GM12878 (cell line): ENCODE data around the gene ADGRV1. TPM values are rescaled to one million over a fixed set of nuclear protein-coding genes. Genes with fewer than 3 reads are reported as not detected.

Source experiments
- ATAC-seq: fragments of 200-7000 bp; cut with Tn5 transposase; 3 replicates; pipeline ENCODE4 v1.9.1; 2020; ENCODE audit warnings: mild to moderate bottlenecking, moderate library complexity
- BruUV-seq: library from RNA; stranded (reverse); fragments of 400-500 nt; replicated peaks from 2 replicates; lab custom pipeline; 2021; lab: Mats Ljungman, UMichigan
- CTCF ChIA-PET: fragments of 300-600 bp; sonication (Branson Sonifier 250); formaldehyde crosslinking; extraction: SDS; loops from one replicate; lab custom pipeline; 2021; ENCODE audit warnings: inconsistent platforms; lab: Yijun Ruan, JAX
- POLR2A ChIA-PET: fragments of 350-600 bp; formaldehyde crosslinking; extraction: SDS; loops from one replicate; lab custom pipeline; 2021; ENCODE audit warnings: inconsistent platforms; lab: Charles Lee
- RAD21 ChIA-PET: fragments of 300-600 bp; sonication (Branson Sonifier 250); formaldehyde crosslinking; loops from one replicate; lab custom pipeline; 2023; ENCODE audit warnings: antibody characterized with exemption; ENCODE audit not compliant: unreplicated experiment; lab: Charles Lee
- SMC1A ChIA-PET: fragments of 300-600 bp; sonication (Branson Sonifier 250); formaldehyde crosslinking; loops from one replicate; lab custom pipeline; 2023; ENCODE audit not compliant: unreplicated experiment, uncharacterized antibody; lab: Charles Lee
- DNase-seq: peaks from one replicate; pipeline ENCODE4 v3.0.0-alpha.2; 2011; ENCODE audit warnings: low read depth, low spot score
- FAIRE-seq: peaks from 3 replicates; lab custom pipeline; 2011; peaks lifted over from hg19 to GRCh38; lab: Jason Lieb, UNC
- H2AFZ ChIP-seq: 2 replicates; pipeline ENCODE4 v1.6.0; 2011; ENCODE audit warnings: low read depth, low read length, control low read depth; ENCODE audit not compliant: control insufficient read depth
- H3K27ac ChIP-seq: 2 replicates; pipeline ENCODE4 v1.5.1; 2011; ENCODE audit warnings: control low read depth; ENCODE audit not compliant: control insufficient read depth, insufficient read depth
- H3K27me3 ChIP-seq, 2 experiments: replicated peaks in 1 of 2; 2 replicates each; pipeline versions ENCODE4 v1.6.0 to v1.6.1; 2011; ENCODE audit warnings: low read length in 1 of 2; ENCODE audit not compliant: control insufficient read depth in 2 of 2, insufficient read depth in 2 of 2
- H3K36me3 ChIP-seq, 2 experiments: 2 replicates each; pipeline ENCODE4 v1.5.1; 2011; ENCODE audit warnings: low read length in 1 of 2; ENCODE audit not compliant: control insufficient read depth in 2 of 2, insufficient read depth in 2 of 2
- H3K4me1 ChIP-seq: 2 replicates; pipeline ENCODE4 v1.6.1; 2011; ENCODE audit warnings: mild to moderate bottlenecking, low read length, moderate library complexity, mixed read lengths; ENCODE audit not compliant: control insufficient read depth, insufficient read depth
- H3K4me2 ChIP-seq: 2 replicates; pipeline ENCODE4 v1.6.0; 2011; ENCODE audit warnings: control low read depth; ENCODE audit not compliant: control insufficient read depth, insufficient read depth
- H3K4me3 ChIP-seq: fragments of 200-600 bp; sonication (generic); 2 replicates; pipeline ENCODE4 v1.5.1; 2016
- H3K79me2 ChIP-seq: 2 replicates; pipeline ENCODE4 v1.6.0; 2011; ENCODE audit warnings: low read length; ENCODE audit not compliant: control insufficient read depth, insufficient read depth
- H3K9ac ChIP-seq: 2 replicates; pipeline ENCODE4 v1.8.0; 2011; ENCODE audit warnings: low read length, control low read depth, mixed read lengths; ENCODE audit not compliant: control insufficient read depth, insufficient read depth
- H3K9me3 ChIP-seq: replicated peaks from 3 replicates; pipeline ENCODE4 v1.5.1; 2011; ENCODE audit warnings: mild to moderate bottlenecking, low read length; ENCODE audit not compliant: control insufficient read depth, insufficient read depth
- H4K20me1 ChIP-seq: 2 replicates; pipeline ENCODE4 v1.6.0; 2011; ENCODE audit not compliant: control insufficient read depth, insufficient read depth
- CREM ChIP-seq: IDR thresholded peaks from 2 replicates; pipeline ENCODE4 v1.6.1; 2014; ENCODE audit warnings: antibody characterized with exemption, low read depth
- DPF2 ChIP-seq: fragments of 450-650 bp; IDR thresholded peaks from 2 replicates; pipeline ENCODE4 v1.6.1; 2017; ENCODE audit warnings: mild to moderate bottlenecking
- IRF5 ChIP-seq: fragments of 450-650 bp; IDR thresholded peaks from 2 replicates; pipeline ENCODE4 v1.6.1; 2017; ENCODE audit warnings: borderline replicate concordance
- MAX ChIP-seq: IDR thresholded peaks from 2 replicates; pipeline ENCODE4 v1.6.1; 2012; ENCODE audit warnings: low read depth, low read length, improper control_type of control experiment
- NFIC ChIP-seq: IDR thresholded peaks from 2 replicates; pipeline ENCODE4 v1.6.1; 2012; ENCODE audit warnings: low read depth, mild to moderate bottlenecking, inconsistent platforms, low read length, moderate library complexity
- PRDM15 ChIP-seq: fragments of 450-650 bp; formaldehyde crosslinking; IDR thresholded peaks from 2 replicates; pipeline ENCODE4 v1.4.0; 2020; ENCODE audit warnings: mild to moderate bottlenecking, moderate library complexity
- REST ChIP-seq: IDR thresholded peaks from 2 replicates; pipeline ENCODE4 v1.6.1; 2012; ENCODE audit warnings: mild to moderate bottlenecking, low read depth, low read length
- SMC3 ChIP-seq: IDR thresholded peaks from 2 replicates; pipeline ENCODE4 v1.6.1; 2011; ENCODE audit warnings: low read length, improper control_type of control experiment, borderline replicate concordance
- USF2 ChIP-seq: IDR thresholded peaks from 2 replicates; pipeline ENCODE4 v1.6.1; 2011; ENCODE audit warnings: low read depth, low read length, improper control_type of control experiment, borderline replicate concordance
- ZBTB4 ChIP-seq: fragments of 450-650 bp; formaldehyde crosslinking; IDR thresholded peaks from 2 replicates; pipeline ENCODE4 v1.4.0; 2022; ENCODE audit warnings: mild to moderate bottlenecking, moderate library complexity
- WGBS: methylation state at CpG from one replicate; pipeline ENCODE4 v1.1.6; 2016; ENCODE audit warnings: low lambda C conversion rate; ENCODE audit not compliant: insufficient replicate concordance, insufficient coverage; ENCODE audit errors: missing lambda C conversion rate; 5-methylcytosine and 5-hydroxymethylcytosine counted together
- in situ Hi-C: fragments of 300-500 bp; cut with MboI; formaldehyde crosslinking; loops from 9 replicates; pipeline ENCODE4 v1.14.3; 2018; ENCODE audit warnings: mixed read lengths
- intact Hi-C: fragments of 100-400 bp; cut with micrococcal nuclease; formaldehyde crosslinking; loops from one replicate; pipeline ENCODE4 v1.14.2; 2022; ENCODE audit not compliant: unreplicated experiment
- polyA plus RNA-seq, 11 experiments: library from polyadenylated mRNA; depleted of rRNA in 4 of 11; unstranded in 6 of 11; stranded (reverse) in 5 of 11; fragments of >200 nt; fragmentation: Nextera tagmentation in 4 of 11; fragmentation: Illumina TruSeq in 1 of 11; extraction: Ambion mirVana in 4 of 11; extraction: Trizol in 1 of 11; gene quantifications; 1 replicate in 1 of 11; 2 replicates in 10 of 11; pipeline versions ENCODE4 v1.2.1 to v1.2.3, GENCODE V29; 2011 to 2016; ENCODE audit warnings: inconsistent platforms in 2 of 11, missing spikeins in 2 of 11, low read depth in 1 of 11
- total RNA-seq, 4 experiments: library from RNA; depleted of rRNA in 3 of 4; stranded (reverse); fragments of >200 nt in 3 of 4; fragmentation: Illumina TruSeq in 1 of 4; extraction: Trizol in 1 of 4; gene quantifications; 2 replicates each; pipeline versions ENCODE4 v1.2.1 to v1.2.3, GENCODE V29; 2013 to 2021

Gene ADGRV1
- total and polyA plus RNA-seq, 10 of the 15 experiments (the other 5 are each of a cell fraction or from before 2014, with no cell fraction given) = 0.04 to 8.1 (median 0.16) TPM; not detected in 1

- no peak for ATAC-seq
- Histone ChIP-seq H3K36me3 (no peaks in the 10 kb centered on the region), H3K4me2 (no peak overlapping the region), H3K27ac (no peak overlapping the region), H3K27me3 (no peaks in the 10 kb centered on the region), H3K9me3 (no peaks in the 10 kb centered on the region; the same call in 2 of the 3 replicates), H3K4me3 (no peak overlapping the region), H3K79me2 (no peaks in the 10 kb centered on the region), H3K4me1 (no peaks in the 10 kb centered on the region), H2AFZ (no peak overlapping the region), H4K20me1 (no peaks in the 10 kb centered on the region), H3K9ac (no peak overlapping the region)
- intact Hi-C loops = no loop called here
- SMC1A ChIA-PET = interaction anchor here (0.8 to 1.3 kb wide), 5 partner anchors 10 to 240 kb away, joined by 3 to 5 read pairs (median 4); partner anchors contain the start of gene ARRDC3
- BruUV-seq = no TSS peak
- WGBS = 55% methylated on average over 4 of the region's 4 CpGs
- no peak for DNase-seq
- RAD21 ChIA-PET = no interaction called here
- POLR2A ChIA-PET = no interaction called here
- CTCF ChIA-PET = interaction anchor here (0.9 to 1.3 kb wide), 2 partner anchors 41 to 242 kb away, joined by 3 read pairs; no protein-coding TSS in a partner anchor
- in situ Hi-C loops = no loop called here
- no peak for FAIRE-seq
- TF ChIP-seq USF2 = no peak
- TF ChIP-seq ZBTB4 (CRISPR knock-in tag) = no peak
- no peak for TF ChIP-seq IRF5
- TF ChIP-seq MAX = no peak
- no peak for TF ChIP-seq DPF2
- TF ChIP-seq NFIC = no peak
- TF ChIP-seq CREM = no peak
- no peak for TF ChIP-seq REST
- TF ChIP-seq PRDM15 (CRISPR knock-in tag) = no peak
- TF ChIP-seq SMC3 = no peak
Observed at GRCh38 chr5:91142386-91142785, 583.8 kb downstream of the ADGRV1 start.
